HG03469 (cell line): ENCODE measurements around the gene TFPI.

Experiments used
- ATAC-seq: cut with Tn5 transposase; IDR thresholded peaks from one replicate; pipeline ENCODE4 v1.9.1; 2021; ENCODE audit warnings: mild to moderate bottlenecking, moderate library complexity, moderate number of reproducible peaks; ENCODE audit not compliant: unreplicated experiment

TFPI gene

DNA sequence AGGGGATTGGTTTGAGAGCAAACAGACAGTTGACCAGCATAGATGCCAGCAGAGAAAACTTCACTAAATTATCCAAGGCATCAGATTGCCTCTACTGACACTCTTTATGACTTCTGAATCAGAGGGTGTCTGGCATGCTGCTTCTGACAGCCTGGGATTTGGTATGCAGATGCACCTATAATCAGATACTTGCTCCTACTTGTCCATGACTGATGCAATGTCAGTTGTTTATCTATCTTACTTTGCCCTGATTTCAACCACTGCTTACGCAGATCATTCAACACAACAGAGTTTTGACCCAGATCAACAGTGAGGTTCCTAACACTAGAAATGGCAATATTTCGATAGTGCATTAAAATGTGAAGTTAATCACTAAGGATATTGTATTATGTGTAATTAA, 83.5 kb downstream of the TFPI start:
- ATAC-seq = no peak

- no peak for ATAC-seq
Measured at GRCh38 chr2:187469538-187469937, 84.7 kb downstream of the TFPI start.

DNA sequence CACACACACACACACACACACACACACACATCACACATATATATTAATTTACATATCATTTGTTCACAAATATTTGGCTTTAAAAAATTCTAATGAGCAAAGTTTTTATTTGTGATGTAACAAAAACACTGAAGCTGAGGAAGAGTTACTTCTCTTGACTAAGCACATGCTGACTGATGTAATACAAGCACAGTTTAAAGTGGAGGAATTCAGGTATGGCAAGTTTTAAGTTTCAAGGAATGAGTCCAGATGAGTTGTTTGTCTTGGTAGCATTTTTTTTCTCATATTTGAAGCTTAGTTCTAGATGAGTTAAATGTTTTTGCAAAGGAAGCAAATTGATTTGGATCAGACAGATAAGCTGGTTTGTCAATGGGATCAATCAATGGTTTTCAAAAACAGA, 86.0 kb downstream of the TFPI start:
- ATAC-seq = no peak

GRCh38 chr2:187466129-187466792, 88.0 kb downstream of the TFPI start:
- ATAC-seq = no peak

DNA sequence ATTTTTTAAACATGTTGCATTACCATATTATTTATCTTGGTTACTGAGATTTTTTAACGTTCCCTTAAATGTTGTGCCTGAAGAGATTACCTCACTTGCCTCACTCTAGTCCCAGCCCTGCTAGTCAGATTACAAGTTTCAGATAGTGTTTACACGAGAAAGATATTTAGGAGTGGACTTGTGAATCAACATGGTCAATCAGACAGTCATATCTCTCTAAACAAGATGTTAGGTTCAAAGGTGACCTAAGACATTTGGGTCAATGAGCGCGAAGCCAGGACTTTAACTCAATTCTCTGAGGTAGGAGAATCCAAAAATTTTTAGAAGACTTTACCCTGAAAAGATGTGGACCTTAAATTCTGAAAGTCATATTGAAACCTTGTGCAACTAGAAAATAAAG, 91.4 kb downstream of the TFPI start:
- no peak for ATAC-seq

GRCh38 chr2:187461294-187462261, 92.7 kb downstream of the TFPI start:
- ATAC-seq = no peak

DNA sequence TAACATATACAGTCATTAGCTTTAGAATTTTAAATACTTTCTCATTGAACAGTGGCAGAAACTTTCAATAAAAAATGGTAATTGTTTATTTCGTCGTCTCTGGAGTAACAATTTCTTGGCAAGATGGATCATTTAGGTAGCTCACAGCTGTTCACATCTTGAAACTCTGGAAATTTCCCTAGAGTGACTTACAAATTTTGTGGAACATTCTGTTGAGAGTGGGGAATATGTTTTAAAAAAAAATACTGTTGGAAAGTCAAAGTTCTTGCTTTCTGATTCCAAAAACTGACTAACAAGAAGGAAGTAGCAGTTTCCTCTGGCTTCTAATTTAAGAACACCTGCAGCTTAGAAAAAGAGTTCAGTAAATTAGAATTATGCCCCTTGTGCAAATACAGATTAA, 95.0 kb downstream of the TFPI start:
- ATAC-seq = no peak

GRCh38 chr2:187453078-187453641, 101.1 kb downstream of the TFPI start:
- ATAC-seq = no peak

DNA sequence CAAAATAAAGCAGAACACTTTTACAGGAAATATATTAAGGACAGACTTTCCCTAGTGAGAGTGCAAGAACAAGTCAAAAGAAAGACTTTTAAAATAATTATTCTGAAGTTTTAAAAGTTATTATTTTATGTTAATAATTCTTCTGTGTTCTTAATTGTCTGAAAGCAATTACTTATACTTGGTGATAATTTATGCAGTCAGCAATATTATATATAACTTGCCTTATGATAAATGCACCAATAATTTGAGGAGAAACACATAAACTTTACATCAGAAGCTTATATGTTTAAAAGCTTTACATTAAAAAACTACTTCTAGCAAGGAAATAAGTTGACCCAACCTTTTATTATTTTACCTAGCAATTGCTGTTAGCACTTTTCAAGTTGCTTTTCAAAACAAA, 102.7 kb downstream of the TFPI start:
- no peak for ATAC-seq

GRCh38 chr2:187447336-187447735, 106.9 kb downstream of the TFPI start:
- no peak for ATAC-seq

- no peak for ATAC-seq
Measured at GRCh38 chr2:187446711-187447110, 107.5 kb downstream of the TFPI start.

GRCh38 chr2:187445051-187445450, 109.2 kb downstream of the TFPI start:
- ATAC-seq = no peak

DNA sequence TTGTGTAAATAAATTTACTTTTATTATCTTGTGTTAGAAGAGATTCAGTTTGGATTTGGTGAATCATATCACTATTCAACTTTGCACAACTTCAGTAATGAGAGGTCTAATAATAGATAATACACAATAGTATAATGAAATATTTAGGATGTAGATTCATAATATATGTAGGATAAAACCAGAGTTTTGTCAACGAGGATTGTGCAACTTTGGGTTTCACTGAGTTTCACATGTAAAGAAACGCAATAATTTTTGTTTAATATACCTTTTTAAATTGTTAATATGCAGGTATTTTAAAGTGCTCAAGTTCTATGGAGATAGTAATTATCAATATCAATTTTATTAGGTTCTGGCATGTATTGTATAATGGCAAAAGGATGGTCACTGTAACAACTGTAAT, 111.5 kb downstream of the TFPI start:
- no peak for ATAC-seq

DNA sequence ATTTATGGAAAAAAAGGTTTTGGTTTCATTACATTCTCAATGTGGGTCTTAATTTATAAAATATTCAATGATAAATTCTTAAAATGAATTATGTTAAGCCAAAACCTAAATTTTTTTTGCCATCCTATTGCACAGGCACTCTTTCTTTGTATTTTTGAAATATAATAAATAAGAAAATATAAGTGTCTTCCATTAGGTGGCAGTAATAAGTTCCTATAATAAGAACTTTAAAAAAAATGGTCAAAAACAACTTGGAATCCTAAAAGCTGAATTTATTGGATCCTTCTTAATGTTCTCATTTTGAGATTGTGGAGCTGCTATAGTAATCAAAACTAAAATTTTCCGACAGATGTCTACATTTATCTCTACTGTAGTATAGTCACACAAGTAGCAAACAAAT, 111.9 kb downstream of the TFPI start:
- no peak for ATAC-seq

DNA sequence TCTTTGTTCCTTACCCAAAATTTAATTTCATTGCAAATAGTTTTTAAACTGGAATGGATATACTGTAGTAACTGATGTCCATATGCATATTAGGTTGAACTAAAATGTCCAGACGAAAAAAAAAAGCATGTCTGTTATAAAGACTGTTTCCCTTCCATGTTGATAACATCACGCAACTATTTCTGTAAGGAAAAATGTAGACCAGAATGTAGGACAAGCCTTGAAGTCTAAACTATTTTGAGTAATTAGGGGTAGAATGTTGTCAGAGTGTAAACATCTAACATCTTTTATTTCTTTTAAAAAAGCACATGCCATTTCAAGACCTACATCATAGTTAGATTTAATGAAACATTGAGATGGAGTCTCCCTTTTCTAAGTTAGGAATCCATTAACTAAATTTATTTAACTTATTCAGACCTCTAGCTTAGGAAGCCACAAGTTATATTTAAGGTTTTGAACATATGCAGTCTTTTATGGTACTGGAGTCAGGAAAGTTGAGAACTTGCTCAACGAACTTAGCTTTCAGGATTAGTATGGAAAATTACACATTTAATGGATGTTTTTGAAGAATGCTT, 114.0 kb downstream of the TFPI start:
- no peak for ATAC-seq

- ATAC-seq = no peak
Measured at GRCh38 chr2:187438455-187438854, 115.8 kb downstream of the TFPI start.

GRCh38 chr2:187435756-187436155, 118.5 kb downstream of the TFPI start:
- ATAC-seq = no peak

DNA sequence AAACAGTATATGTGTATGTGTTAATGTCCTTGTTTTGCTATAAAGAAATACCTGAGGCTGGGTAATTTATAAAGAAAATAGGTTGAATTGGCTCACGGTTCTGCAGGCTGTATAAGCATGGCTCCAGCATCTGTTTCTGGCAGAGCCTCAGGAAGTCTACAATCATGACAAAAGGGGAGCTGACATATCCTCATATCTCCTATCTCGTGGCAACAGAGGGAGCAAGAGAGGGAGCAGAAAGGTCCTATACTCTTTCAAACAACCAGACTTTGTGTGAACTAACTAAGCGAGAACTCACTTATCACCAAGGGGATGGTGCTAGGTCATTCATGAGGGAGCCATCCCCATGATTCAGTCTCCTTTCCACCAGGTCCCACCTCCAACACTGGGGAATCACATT, 119.2 kb downstream of the TFPI start:
- ATAC-seq = no peak

DNA sequence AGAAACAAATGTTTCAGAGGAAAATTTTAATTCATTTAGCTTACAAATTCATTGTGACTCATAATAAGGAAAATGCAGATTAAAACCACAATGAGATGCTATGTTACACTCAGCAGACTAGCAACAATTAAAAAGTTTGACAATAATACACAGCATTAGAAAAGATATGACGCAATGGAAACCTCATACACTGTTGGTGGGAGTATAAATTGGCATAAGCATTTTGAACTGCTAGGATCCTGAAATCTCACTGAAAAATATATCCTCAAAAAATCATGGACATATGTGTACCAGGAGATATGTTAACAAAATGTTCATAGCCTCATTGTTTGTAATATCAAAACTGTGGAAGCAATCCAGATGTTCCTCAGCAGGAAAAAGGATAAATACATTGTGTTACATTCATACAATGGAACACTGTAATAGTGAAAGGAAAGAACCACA, 119.9 kb downstream of the TFPI start:
- no peak for ATAC-seq

DNA sequence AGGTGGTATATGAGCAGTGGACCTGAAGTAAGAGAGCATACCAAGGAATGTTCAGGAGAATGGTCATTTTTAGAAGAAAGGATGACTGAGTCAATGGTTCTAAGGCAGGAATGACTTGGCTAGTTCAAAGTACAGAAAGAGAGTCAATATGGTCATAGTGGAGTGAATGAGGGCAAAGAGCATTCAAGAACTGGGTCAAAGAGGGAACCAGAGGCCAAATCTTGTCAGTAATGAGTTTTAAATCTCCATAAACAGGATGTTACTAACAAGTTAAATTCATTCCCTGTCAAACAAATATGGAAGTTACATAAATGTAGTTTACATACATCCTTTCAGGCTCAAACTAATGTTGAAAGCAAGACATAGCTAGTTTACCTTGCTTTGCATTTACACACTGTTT, 122.3 kb downstream of the TFPI start:
- no peak for ATAC-seq

GRCh38 chr2:187429989-187430388, 124.2 kb downstream of the TFPI start:
- ATAC-seq = no peak
